OCI-LY7 (cell line): ENCODE data around the gene SLC45A3.

Experiments
- CTCF ChIP-seq: fragments of 200-600 bp; sonication (generic); conservative IDR thresholded peaks from 2 replicates; pipeline ENCODE4 v1.5.1; 2014; ENCODE audit warnings: mild to moderate bottlenecking, antibody characterized with exemption, low read length, moderate library complexity, mixed read lengths
- EZH2phosphoT487 ChIP-seq: fragments of 200-600 bp; sonication (generic); IDR thresholded peaks from 2 replicates; pipeline ENCODE4 v1.6.1; 2018; ENCODE audit warnings: low read depth, borderline replicate concordance, mild to moderate bottlenecking, mixed run types, antibody characterized with exemption, low read length, moderate library complexity, mixed read lengths

DNA sequence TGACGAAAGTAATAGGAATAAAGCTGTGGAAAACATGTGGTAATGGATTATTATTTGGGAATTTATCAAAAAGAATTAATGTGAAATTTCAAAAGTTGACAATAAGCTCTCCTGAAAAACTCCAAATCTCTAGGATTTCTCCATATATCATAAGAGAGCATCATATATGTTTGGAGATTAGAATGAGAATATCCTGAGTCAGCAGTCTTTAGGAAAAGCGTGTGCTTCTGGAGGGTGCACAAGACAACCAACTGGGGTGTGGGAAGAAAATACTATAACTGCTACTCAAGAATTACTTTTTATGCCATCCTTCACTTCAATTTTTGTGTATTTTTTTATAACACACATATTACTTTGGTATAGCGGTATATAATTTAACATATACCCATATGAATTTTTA is 68.2 kb downstream of the SLC45A3 start:
- TF ChIP-seq CTCF: no peak
- no peak for TF ChIP-seq EZH2phosphoT487
